SH-SY5Y (cell line): Measurements from ENCODE around the gene PRDM15.

Source experiments
- GATA2 ChIP-seq: IDR thresholded peaks from 2 replicates; pipeline ENCODE4 v1.6.1; 2011; ENCODE audit warnings: mild to moderate bottlenecking, low read depth, low read length
- GATA3 ChIP-seq: IDR thresholded peaks from 2 replicates; pipeline ENCODE4 v1.6.1; 2011; ENCODE audit warnings: low read depth, mild to moderate bottlenecking, low read length, moderate library complexity

The PRDM15 gene

DNA sequence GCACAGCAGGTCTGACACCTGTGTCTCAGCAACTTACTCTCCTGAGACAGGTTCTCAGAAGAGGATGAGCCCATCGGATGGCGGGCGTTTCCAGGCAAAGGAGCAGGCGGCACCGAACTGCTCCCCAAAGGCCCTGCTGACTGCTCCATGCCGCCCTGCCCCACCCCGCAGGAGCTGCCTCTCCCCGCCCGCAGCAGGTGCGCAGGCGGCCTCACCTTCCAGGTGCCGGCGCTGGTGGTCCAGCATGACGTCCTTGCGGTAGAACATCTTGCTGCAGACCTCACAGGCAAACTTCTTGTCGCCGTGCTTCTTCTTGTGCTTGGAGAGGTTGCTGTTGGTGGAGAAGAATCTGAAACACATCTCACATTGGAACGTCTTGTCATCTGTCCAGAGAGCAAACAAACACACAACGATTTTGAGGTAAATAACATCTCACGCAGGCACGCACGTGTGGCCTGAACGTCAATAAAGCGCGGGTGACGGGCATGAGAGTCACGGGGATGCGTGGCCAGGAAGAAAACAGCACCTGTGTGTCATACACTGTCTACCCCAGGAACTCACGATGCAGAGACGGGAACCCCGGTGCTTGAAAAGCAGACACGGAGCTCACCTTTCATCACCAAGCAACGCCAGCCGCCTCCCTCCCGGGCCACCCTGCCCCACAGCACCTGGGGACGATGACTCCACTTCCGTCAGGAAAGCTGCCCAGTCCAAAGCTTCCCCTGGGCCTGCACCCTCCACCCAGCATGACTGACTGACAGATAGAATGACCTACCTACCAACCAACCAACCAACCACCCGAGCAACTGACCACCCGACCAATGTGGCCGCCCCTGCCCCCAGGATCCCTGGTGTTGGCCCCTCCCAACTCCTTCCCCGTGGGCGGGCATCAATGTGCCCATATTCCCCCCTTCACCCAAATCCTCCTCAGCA lies 50.9 kb downstream of the PRDM15 start:
- TF ChIP-seq GATA2 (no peak), GATA3 (no peak)

DNA sequence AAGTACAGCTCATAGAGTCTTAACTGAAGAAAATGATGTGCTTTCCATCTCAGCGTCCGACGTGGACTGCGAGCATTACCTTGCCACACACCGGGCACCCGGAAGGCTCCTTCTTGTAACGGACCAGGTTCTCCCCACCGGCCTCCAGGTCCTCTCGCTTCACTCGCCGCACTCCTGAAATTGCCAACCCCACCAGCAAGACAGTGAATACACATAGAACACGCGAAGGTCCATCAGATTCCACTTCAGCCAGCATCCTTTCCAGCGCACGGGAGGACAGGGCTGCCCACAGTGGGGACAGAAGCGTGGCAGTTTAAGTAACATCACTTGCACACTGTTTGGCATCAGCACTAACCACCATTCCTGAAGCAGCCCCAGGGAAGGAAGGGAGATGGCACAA lies 53.3 kb downstream of the PRDM15 start:
- TF ChIP-seq GATA3 (no peak), GATA2 (no peak)

DNA sequence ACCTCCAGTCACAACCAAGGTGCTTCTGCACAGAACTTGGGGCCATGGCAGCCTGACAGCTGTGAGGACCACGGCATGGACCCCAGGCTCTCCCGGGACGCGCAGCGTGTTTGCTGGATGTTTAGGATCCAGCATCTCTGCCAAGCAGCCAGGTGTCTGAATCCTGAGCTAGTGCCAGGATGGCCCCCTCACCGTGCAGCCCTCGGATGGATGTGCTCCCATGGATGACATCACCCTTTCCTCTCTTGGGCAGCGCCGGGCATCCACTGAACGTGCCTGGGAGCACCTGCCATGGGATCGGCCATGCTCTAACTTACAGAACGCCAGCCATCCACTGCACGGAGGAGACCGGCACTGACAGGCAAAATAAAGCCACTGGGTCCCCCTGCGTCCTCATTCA lies 53.9 kb downstream of the PRDM15 start:
- TF ChIP-seq GATA2 = no peak
- no peak for TF ChIP-seq GATA3

DNA sequence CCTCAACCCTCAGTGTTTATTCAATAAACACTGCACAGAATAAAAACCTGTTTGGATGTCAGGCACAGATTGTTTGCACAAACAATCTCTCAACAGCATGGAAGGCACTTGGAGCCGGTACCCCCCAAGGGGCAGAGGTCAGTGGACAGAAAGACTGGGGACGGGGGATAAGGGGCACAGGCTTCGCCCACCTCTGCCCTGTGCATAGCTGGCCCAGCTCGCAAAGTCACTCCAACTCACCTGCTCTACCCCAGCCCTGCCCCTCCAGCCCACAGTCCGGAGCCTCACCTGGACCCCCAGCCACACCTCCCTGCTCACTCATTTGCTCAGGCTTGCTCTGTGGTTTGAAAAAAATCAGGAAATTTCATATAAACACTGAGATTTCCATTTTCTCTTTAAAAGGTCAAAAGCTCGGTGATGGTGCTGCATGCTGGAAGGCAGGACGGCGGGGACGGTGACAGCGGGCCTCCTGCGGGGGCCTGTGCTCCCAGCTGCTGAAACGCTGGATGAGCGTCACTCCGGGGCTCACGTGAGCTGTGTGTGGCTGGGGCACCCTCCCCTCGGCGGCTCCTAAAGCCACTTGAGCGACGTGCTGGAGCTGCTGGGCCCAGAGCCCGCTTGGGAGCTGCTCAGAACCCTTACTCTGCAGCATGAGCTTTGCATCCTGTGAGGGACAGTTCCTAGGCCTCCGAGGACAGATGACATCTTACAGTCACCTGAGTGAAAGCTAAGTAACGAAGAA lies 54.5 kb downstream of the PRDM15 start:
- TF ChIP-seq GATA2 (no peak), GATA3 (no peak)

DNA sequence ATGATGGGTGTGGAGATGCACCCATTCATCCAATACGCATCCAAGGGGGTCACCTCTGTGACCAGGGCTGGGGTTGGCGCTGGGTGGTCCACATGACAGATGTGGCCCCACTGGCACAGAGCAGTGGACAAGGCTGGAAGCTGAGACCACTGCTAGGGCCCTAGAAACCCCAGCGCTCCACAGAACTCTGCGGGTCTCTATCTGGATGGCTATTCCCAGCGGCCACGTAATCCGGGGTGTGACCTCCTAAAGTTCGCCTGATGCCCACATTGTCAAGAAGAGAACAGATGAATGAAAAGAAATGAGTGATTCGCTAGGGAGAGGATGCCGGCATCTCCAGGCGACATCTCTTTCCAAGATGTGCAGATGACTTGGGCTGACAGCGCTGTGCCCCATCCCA lies 55.2 kb downstream of the PRDM15 start:
- TF ChIP-seq GATA2 (no peak), GATA3 (no peak)

DNA sequence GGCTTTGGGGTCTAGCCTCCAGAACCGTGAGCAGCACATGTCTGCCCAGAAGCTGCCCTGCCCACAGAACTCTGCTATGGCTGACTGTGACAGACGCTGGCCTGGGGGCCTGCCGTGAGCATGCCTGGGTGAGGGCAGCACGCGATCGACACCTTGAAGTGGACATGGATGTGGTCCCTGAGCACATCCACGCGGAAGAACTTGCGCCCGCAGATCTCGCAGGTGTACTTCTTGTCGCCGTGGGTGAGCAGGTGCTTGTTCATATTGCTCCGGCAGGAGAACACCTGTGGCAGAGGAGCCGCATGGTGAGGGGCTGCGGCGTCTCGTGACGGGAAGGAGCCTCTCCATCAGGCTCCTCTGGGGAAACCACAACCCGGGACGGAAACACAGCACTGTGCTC lies 56.0 kb downstream of the PRDM15 start:
- TF ChIP-seq GATA2 (no peak), GATA3 (no peak)

DNA sequence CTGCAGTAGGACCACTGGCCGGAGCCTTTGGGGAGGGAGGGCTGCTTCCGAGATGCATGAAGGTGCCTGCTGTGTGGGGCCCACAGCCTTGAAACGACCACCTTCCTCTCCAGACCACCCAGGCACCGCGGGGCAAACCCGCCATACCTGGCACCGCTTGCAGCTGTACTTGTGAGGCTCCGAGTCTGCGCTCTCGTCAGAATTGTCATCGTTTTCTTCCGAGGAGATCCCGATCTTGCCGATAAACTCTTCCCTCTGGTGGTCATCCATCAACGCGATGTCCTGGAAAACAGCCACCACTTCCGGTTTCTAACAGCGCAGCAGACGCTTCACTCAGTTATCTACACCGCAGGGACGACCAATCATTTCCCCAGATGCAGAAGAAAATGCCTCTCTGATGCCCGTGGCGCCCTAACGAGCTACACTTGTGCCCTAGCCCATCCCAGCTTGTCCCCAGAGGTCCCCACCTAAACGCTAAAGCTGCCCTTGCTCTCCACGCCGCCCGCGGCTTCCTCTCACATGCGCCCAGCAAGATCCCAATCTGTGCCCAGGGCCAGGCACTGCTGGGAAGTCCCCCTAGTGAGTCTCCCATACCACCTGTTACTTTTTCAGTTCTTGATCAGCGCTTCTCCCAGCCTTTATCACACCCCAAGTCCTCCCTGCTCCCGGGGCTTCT lies 57.2 kb downstream of the PRDM15 start:
- TF ChIP-seq GATA2 (peak; percentile 78), GATA3 (no peak; the same call in 1 of the 2 replicates)

DNA sequence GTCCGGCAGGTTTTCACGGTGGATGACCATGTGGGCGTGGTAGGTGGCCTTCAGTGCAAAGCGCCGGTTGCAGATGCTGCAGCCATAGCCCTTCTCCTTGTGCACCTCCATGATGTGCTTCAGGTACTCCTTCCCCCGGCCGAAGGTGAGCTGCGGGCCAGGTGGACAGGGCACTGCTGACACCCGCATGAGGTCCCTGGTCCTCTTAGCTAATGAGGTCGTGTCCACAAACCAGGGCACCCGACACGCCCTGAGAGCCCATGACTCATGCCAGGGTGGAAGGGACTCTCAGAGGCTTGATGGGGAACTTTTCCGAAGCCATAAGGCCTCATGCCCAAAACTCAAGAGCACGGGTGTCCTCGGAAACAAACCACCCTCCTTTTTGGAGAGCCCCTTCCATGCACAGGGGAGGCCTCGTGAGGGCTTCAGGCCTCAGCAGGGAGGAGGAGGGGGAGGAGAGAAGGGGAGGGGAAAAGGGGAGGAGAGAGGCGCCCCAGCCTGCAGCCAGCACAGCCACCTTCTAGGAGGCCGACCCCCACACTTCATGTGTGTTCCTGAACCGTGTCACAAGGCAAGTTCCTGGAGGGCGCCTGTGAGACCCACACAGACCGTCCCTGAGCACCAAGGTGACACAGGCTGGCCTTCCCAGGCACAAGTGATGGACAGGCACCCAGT lies 57.9 kb downstream of the PRDM15 start:
- TF ChIP-seq GATA2 (no peak), GATA3 (no peak)

DNA sequence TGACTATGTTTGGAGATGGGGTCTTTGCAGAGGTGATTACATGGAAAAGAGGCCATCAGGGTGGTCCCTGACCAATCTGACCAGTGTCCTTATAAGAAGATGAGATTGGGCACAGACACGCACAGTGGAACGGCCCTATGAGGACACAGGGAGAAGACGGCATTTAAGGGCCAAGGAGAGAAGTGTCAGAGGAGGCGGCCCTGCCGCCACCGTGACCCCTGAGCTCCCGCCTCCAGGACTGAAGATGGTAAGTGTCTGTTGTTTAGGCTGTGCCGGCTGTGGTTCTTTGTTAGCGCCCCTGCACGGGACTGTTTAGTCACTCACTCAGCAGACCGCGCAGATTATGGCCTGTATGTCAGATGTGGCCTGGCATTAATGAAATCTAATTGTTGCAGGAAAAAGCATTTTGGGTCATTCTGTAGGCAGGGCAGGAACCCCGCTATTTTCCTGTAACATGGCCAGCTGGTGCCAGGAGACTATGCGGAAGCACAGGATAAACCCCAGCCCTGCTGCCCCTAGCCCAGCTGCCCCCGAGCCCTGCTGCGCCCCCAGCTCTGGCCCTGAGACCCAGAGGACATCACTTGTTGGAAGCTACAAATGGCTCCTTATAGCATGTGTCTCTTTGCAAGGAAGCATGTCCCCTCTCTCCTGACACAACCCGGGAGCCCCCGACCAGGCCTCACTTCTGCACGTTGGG lies 58.6 kb downstream of the PRDM15 start:
- no peak for TF ChIP-seq GATA2
- no peak for TF ChIP-seq GATA3

DNA sequence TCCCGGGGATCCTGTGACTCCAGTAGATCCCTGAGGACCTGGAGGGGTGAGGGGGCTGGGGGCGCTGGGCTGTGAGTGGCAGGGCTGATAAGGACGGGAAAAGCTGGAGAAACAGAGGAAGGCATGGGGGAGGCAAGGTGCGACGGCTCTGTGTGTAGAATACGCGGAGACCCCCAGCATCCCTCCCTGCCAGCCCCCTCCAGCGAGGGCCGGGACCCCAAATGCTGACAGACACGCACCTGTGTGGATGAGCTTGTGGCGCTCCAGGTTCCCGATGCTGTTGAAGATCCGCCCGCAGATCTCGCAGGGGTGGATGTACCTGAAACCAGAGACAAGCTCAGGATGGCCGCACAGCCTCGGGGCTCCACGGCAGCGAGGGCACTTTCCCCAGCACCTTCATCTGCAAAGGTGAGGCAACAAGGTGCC lies 59.3 kb downstream of the PRDM15 start:
- TF ChIP-seq GATA2 (no peak), GATA3 (no peak)

DNA sequence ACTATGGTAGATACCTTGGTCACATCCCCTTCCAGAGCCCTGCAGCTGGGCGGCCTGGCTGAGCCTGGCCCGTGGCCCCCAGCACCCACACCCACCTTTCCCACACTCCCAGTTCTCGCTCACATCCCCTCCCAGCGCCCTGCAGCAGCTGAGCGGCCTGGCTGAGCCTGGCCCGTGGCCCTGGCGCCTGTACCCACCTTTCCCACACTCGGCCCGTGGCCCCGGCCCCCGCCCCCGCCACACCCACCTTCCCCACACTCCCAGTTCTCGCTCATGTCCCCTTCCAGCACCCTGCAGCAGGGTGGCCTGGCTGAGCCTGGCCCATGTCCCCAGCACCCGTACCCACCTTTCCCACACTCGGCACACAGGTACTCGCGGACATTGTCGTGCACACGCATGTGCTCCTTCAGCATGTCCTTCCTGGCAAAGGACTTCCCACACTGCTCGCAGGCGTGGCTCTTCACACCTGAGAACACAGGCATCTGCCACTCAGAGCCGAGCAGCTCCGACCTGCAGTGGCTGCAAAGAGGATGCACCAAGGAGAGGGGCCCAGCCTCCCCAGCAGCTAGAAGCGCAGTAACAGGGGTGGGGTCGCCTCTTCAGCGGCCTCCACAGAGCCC lies 59.8 kb downstream of the PRDM15 start:
- TF ChIP-seq GATA3 (no peak), GATA2 (no peak)

DNA sequence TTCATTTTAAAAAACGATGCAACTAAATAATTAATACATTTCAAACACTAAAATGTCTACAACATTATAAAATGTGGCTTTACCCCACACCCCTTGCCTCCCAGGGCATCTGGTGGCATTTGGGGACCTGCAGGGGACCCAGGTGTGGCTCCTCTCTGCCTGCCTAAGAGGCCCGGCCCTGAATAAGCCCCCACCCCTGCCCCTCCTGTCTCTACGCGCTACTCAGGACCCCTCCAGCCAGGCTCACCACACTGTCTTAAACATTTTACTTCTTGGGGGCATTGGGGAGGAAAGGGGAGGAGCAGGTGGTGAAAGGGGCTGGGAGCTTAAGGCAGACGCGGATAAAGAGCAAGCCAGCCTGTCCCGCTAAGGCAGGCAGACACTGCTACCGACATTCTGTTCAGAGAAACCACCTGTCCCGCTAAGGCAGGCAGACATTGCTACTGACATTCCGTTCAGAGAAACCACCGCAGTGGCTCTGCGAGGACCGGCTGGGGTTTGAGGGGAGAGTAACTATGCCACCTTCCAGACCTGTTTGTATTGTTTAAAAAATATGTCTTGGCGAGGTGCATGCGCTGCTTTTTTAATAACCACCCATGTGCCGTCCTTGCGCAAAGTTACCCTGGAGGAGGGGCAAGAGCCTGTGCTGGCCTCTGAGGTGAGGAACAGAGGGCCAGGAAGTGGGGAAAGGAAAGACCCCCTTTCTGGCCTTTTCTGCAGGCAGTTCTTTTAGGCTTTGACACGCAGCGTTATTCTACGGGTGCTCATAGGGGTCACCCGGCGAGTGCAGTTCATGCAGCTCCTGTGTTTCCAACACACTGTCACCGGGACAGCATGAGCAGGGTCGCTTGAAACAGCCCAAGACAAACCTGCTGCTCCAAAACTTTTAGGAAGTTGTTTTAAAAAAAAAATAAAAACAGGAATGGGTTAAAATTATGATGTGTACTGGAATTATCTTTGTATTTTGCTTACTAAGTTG lies 61.0 kb downstream of the PRDM15 start:
- TF ChIP-seq GATA3 = no peak
- no peak for TF ChIP-seq GATA2
